CD4-positive, alpha-beta T cell treated with Interleukin-15 for 4 hours (primary cell): Measurements from ENCODE around the gene ALX1.
"Not testable (repeated sequence)": the region's sequence is repeated elsewhere in the genome, so short reads cannot be mapped to it uniquely, and the experiment has no call there.

Source experiments
- DNase-seq: peaks from one replicate; pipeline ENCODE4 v3.0.0-alpha.2; 2020; ENCODE audit warnings: low spot score

Gene ALX1

DNA sequence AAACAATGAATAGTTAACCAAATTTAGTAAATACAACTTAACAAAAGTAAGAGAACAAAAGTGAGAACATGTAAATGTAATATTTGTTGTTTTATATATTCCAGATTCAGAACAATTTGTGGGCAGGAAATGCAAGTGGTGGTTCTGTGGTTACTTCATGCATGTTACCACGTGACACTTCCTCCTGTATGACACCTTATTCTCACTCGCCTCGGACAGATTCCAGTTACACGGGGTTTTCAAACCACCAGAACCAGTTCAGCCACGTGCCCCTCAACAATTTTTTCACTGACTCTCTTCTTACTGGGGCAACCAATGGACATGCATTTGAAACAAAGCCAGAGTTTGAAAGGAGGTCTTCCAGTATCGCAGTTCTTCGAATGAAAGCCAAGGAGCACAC is 21.0 kb downstream of the ALX1 start:
- DNase-seq, result no peak

- DNase-seq, result no peak
These were observed 28.4 kb downstream of the ALX1 start for GRCh38 chr12:85308374-85308773.

DNA sequence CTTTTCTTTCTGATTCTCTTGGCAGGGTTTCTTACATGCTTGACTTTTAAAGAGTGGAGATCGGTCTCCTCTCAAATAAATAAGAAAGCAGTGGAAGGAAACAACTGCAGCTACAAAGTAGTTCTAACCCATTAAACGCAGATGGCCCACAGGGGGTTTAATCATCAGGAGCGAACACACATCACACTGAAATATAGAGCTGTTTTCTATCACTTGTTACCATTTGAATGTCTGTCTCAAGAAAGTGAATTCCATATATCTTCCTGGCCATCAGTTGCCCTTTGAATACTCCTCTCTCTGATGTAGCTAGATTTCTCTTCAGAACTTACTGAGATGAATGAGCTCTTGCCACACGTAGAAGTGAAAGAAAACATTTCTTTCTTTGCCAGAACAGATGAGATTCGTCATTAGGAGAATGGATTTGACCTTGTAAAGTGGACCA is 29.1 kb downstream of the ALX1 start:
- no peak for DNase-seq

GRCh38 chr12:85310025-85310424 is 30.0 kb downstream of the ALX1 start:
- no peak for DNase-seq

DNA sequence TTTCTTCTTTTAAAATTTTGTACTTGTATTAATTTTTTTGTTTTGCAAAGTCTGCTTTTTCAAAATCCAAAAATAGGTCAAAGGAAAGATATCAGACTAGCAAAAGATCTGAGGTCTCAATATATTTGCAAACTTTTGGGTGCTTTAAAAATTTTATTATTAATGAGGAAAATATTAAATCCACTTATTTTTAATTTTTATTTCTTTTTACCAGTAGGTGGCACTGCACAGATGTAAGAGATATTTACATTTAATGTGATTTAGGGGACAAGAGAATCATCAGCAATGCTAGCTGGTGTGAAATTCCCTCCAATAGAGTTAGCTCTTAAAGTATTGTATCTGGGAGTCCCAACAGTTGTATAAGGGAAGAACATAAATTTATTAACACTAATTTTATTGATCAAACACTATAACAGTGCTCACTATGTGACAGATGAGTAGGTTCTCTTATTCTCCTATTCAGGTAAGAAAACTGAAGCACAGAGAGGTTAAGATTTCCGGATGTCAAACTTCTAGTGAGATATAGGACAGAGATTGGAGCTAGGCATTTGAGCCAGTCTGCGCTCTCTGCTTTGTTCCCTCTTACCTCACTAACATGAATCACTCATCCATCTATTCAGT is 30.5 kb downstream of the ALX1 start:
- DNase-seq, result no peak

- not testable (repeated sequence) for DNase-seq
These were observed 38.0 kb downstream of the ALX1 start for GRCh38 chr12:85317866-85318636.

DNA sequence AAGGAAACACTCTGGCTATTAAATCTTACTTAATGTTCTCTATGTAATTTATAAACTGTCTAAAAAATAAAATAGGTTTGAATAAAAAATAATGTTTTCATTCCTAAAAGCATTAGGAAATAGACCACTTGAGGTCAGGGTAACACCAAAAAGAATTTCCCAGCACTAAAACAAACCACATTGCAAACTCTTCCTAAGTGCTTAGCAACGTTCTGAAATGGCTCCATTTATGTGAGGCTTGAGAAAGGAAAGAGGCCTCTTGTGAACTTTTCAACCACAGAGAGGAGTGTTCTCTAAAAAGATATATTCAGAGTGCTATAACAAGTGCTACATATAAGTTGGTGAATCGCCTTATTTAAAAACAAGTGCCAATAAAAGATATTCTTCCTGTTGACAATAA is 42.7 kb downstream of the ALX1 start:
- no peak for DNase-seq

DNA sequence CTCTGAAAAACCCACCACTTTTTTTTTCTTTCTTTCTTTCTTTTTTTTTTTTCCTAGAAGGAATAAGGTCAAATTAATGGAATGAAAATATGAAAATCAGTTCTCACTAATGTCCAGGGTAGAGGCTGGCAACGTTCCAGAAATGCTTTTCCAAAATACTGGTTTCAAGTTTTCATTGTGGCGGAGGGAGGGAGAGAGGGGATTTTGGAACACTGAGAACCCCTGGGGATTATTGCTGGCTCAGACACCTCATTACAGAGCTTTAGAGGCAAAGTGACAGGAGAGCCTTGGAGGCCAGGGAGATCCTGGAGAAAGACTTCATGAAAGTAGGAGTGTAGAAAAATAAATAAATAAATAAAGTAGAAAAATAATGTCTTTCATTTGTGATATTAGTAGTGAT is 45.4 kb downstream of the ALX1 start:
- no peak for DNase-seq

- DNase-seq, result no peak
These were observed 49.9 kb downstream of the ALX1 start for GRCh38 chr12:85329913-85330312.

DNA sequence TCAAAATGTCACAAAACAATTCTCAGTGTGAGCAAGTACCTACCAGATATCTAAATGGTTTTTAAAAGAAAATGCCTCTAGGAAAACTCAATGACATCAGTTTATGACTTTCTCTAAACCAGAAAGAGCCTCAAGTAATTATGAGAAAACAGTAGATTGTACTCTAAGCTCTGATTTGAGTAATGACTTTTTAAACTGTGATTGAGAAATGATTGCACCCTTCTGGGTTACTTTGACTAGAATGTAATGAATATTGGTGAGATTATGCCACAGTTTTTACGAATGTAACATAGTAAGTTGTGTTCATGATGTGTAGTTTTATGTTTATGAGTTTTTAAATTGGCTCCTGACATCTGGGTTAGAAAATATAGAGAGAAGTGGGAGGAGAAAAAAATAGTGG is 68.8 kb downstream of the ALX1 start:
- DNase-seq, result no peak

DNA sequence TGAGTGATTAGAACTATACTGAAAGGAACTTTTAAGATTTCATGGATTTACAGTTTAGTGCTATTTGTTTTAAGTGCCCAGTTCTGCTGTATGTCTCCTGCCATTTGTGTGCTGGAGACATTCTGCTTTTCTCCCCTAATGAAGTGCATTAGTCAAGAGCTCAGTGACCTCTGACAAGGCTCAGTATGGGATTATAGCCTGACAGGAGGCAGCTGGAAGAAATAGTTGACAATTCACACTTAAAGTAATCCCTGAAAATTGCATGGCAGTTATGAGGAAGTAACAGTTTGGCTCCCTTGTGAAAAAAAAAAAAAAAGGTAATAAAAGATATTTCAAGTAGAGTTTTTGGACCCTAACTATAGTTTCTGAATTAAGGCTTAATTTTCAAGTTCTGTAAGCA is 70.3 kb downstream of the ALX1 start:
- DNase-seq, result no peak
